Stomach (tissue), 9 donors: ENCODE measurements around the gene HBA1. TPM values are rescaled to one million over a fixed set of nuclear protein-coding genes. Genes with fewer than 3 reads are reported as not detected.

ENCODE experiments used
- DNase-seq, 2 donors: peaks; one replicate each; pipeline versions ENCODE4 v3.0.0 to v3.0.0-alpha.2; 2013 to 2019
- H3K27ac ChIP-seq, 5 donors: fragments of 200-600 bp in 4 of 5; sonication (generic) in 4 of 5; one replicate each; pipeline ENCODE4 v1.5.1; 2013 to 2019; ENCODE audit warnings: mild to moderate bottlenecking in 1 of 5, moderate library complexity in 1 of 5
- H3K27me3 ChIP-seq, 3 donors: fragments of 200-600 bp; sonication (generic); one replicate each; pipeline ENCODE4 v1.5.1; 2017 to 2019; ENCODE audit warnings: mixed run types in 1 of 3
- H3K36me3 ChIP-seq, 4 donors: fragments of 200-600 bp; sonication (generic); 1 replicate in 3 of 4; 2 replicates in 1 of 4; pipeline ENCODE4 v1.5.1; 2016 to 2019
- H3K4me1 ChIP-seq, 4 donors: fragments of 200-600 bp; sonication (generic); one replicate each; pipeline ENCODE4 v1.5.1; 2016 to 2019
- H3K4me3 ChIP-seq, 4 donors: fragments of 200-600 bp; sonication (generic) in 3 of 4; one replicate each; pipeline ENCODE4 v1.5.1; 2016 to 2019; ENCODE audit warnings: mild to moderate bottlenecking in 1 of 4
- H3K9me3 ChIP-seq, 4 donors: fragments of 200-600 bp; sonication (generic); one replicate each; pipeline ENCODE4 v1.5.1; 2016 to 2019
- EP300 ChIP-seq: sonication (generic); formaldehyde crosslinking; IDR thresholded peaks from one replicate; pipeline ENCODE4 v1.6.1; 2017; ENCODE audit warnings: antibody characterized with exemption
- POLR2A ChIP-seq, 4 donors: fragments of 450-650 bp; IDR thresholded peaks; one replicate each; pipeline ENCODE4 v1.6.1; 2016; ENCODE audit warnings: antibody characterized with exemption in 4 of 4, control low read depth in 2 of 4, mild to moderate bottlenecking in 1 of 4, moderate library complexity in 1 of 4
- POLR2AphosphoS5 ChIP-seq, 3 donors: sonication (generic); formaldehyde crosslinking; IDR thresholded peaks; one replicate each; pipeline ENCODE4 v1.6.1; 2016; ENCODE audit warnings: antibody characterized with exemption in 3 of 3
- WGBS, 5 donors: extraction: QIAGEN DNeasy Blood & Tissue Kit in 3 of 5; methylation state at CpG; one replicate each; pipeline versions ENCODE4 v1.1.5 to v1.1.7; 2013 to 2018; 5-methylcytosine and 5-hydroxymethylcytosine counted together
- intact Hi-C: fragments of 100-400 bp; cut with DNase I; formaldehyde crosslinking; loops from one replicate; pipeline ENCODE4 v1.15.1; 2023; ENCODE audit warnings: low total_unique reads
- polyA plus RNA-seq, 3 donors: library from polyadenylated mRNA; stranded (reverse); fragments of 200-250 nt; gene quantifications; one replicate each; pipeline ENCODE4 v1.2.3, GENCODE V29; 2013
- small RNA-seq, 4 donors: library from RNA; depleted of rRNA; stranded (forward); fragments of <200 nt; gene quantifications; one replicate each; pipeline ENCODE3, GENCODE V24; 2016
- total RNA-seq, 5 donors: library from RNA; depleted of rRNA; stranded (reverse); fragments of >200 nt; gene quantifications; one replicate each; pipeline versions ENCODE4 v1.1.0 to v1.2.3, GENCODE V29; 2014 to 2016
- TF ChIP-seq, protein P1 (sequence below), 7 experiments: fragments of 450-650 bp in 4 of 7; fragments of 200-600 bp in 3 of 7; sonication (generic) in 3 of 7; IDR thresholded peaks; one replicate each; pipeline ENCODE4 v1.5.1; 2016 to 2019; ENCODE audit warnings: antibody characterized with exemption in 7 of 7, control low read depth in 2 of 7, mild to moderate bottlenecking in 1 of 7
- donor health status: healthy with polysubstance abuse.
- donor health status: Bipolar disorder and iron deficiency.
- donor health status: healthy.

Gene HBA1
- total and polyA plus RNA-seq, 8 donors, result 0.88 to 263 (median 20.3) TPM; not detected in 4

DNA sequence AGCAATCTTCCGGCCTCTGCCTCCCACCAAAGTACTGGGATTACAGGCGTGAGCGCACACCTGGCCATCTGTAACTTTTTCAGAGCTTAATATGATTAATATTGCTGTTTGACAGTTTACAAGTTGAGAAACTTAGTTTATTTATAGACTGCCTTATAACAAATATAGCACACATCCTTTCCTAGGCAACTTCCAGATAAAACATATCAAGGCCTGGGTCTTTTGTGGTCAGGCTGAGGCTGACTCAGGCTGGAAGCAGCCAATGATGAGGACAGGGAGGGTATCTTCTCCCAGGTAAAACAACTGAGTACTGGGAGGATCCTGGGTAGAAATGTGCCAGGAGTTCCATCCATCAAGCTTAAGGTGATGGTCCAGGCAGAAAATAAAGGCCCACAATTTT is 36.5 kb downstream of the HBA1 start:
- DNase-seq, result no peak
- Histone ChIP-seq H3K36me3 (peaks cover 48 to 100% (median 100%) of the 10 kb centered on the region in 4 donors), H3K4me1 (peaks cover 0 to 11% (median 0%) of the 10 kb centered on the region in 4 donors), H3K27ac (no peak overlapping the region), H3K9me3 (no peaks in the 10 kb centered on the region), H3K4me3 (no peak overlapping the region), H3K27me3 (no peaks in the 10 kb centered on the region)
- intact Hi-C loops, result no loop called here
- 93 to 98% (median 93%) methylated on average over 3 of the region's 3 CpGs for WGBS, 5 donors
- TF ChIP-seq POLR2A (IDR thresholded peaks at IDR 0.05), result no peak
- TF ChIP-seq, protein P1, sequence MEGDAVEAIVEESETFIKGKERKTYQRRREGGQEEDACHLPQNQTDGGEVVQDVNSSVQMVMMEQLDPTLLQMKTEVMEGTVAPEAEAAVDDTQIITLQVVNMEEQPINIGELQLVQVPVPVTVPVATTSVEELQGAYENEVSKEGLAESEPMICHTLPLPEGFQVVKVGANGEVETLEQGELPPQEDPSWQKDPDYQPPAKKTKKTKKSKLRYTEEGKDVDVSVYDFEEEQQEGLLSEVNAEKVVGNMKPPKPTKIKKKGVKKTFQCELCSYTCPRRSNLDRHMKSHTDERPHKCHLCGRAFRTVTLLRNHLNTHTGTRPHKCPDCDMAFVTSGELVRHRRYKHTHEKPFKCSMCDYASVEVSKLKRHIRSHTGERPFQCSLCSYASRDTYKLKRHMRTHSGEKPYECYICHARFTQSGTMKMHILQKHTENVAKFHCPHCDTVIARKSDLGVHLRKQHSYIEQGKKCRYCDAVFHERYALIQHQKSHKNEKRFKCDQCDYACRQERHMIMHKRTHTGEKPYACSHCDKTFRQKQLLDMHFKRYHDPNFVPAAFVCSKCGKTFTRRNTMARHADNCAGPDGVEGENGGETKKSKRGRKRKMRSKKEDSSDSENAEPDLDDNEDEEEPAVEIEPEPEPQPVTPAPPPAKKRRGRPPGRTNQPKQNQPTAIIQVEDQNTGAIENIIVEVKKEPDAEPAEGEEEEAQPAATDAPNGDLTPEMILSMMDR (IDR thresholded peaks at IDR 0.05), result no peak
- no peak for TF ChIP-seq EP300
- no peak for TF ChIP-seq POLR2AphosphoS5 (IDR thresholded peaks at IDR 0.05)

DNA sequence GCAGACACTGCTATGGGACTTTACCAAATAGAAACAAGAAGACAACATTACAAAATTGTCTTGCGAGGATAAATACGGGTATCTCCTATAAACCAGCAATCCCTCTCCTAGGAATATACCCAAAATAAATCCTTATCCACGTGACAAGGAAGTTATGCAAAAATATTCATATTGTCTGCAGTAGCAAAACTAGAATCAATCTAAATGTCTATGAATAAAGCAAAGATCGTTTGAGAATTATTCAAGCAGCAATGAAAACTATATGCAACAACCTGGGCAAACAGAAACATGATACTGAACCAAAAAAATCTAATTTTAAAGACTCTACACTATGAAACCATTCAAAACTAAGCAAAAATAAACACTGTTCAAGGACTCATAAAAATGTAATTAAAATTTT is 43.5 kb downstream of the HBA1 start:
- Histone ChIP-seq H3K27me3 (no peaks in the 10 kb centered on the region), H3K27ac (no peak overlapping the region), H3K9me3 (no peaks in the 10 kb centered on the region), H3K4me3 (no peak overlapping the region), H3K4me1 (no peaks in the 10 kb centered on the region), H3K36me3 (peaks cover 58 to 100% (median 100%) of the 10 kb centered on the region in 4 donors)
- DNase-seq, result no peak
- intact Hi-C loops, result no loop called here
- TF ChIP-seq EP300, result no peak
- TF ChIP-seq, protein P1 (IDR thresholded peaks at IDR 0.05), result no peak
- TF ChIP-seq POLR2AphosphoS5 (IDR thresholded peaks at IDR 0.05), result no peak
- TF ChIP-seq POLR2A (IDR thresholded peaks at IDR 0.05), result no peak
- WGBS, 5 donors, result 55 to 76% (median 64%) methylated on average over 4 of the region's 4 CpGs

Small RNA genes within 50 kb of the gene (small RNA-seq; reads per million reads assigned to genes)
- gene RF00019, result 0 reads per million in 4 donors

Other genes starting within 250 kb of the HBA1 start
- 1 to 10 TPM in 3 of 5 donors, not detected in 2; 2.2 to 5.5 (median 3.6) TPM for gene POLR3K, start 123.1 kb upstream of the HBA1 start, total RNA-seq
- gene POLR3K, start 123.1 kb upstream of the HBA1 start, polyA plus RNA-seq, result 10 to 100 TPM; 10.7 to 13.3 (median 10.9) TPM
- 10 to 100 TPM in 3 of 5 donors, 1 to 10 TPM in 2; 2.3 to 22.9 (median 11.9) TPM for gene SNRNP25, start 122.9 kb upstream of the HBA1 start, total RNA-seq
- gene SNRNP25, start 122.9 kb upstream of the HBA1 start, polyA plus RNA-seq, result 10 to 100 TPM; 30.2 to 40.2 (median 34.4) TPM
- 100 to 1,000 TPM in 1 of 5 donors, 10 to 100 TPM in 4; 13.4 to 185 (median 30.4) TPM for gene RHBDF1, start 104.0 kb upstream of the HBA1 start, total RNA-seq
- 10 to 100 TPM; 10.2 to 38.3 (median 15.3) TPM for gene RHBDF1, start 104.0 kb upstream of the HBA1 start, polyA plus RNA-seq
- gene MPG, start 98.5 kb upstream of the HBA1 start, total RNA-seq, result 100 to 1,000 TPM in 1 of 5 donors, 10 to 100 TPM in 4; 33.3 to 102 (median 76.2) TPM
- gene MPG, start 98.5 kb upstream of the HBA1 start, polyA plus RNA-seq, result 100 to 1,000 TPM in 2 of 3 donors, 10 to 100 TPM in 1; 90.6 to 112 (median 112) TPM
- gene NPRL3, start 38.0 kb upstream of the HBA1 start, total RNA-seq, result 10 to 100 TPM in 3 of 5 donors, 1 to 10 TPM in 1, under 1 TPM in 1; 0.58 to 73.9 (median 22.3) TPM
- 10 to 100 TPM; 12.4 to 14.1 (median 13.3) TPM for gene NPRL3, start 38.0 kb upstream of the HBA1 start, polyA plus RNA-seq
- gene HBZ, start 24.0 kb upstream of the HBA1 start, total RNA-seq, result not detected
- gene HBZ, start 24.0 kb upstream of the HBA1 start, polyA plus RNA-seq, result not detected
- 10 to 100 TPM in 1 of 5 donors, not detected in 4; 10.3 TPM for gene HBM, start 10.7 kb upstream of the HBA1 start, total RNA-seq
- not detected for gene HBM, start 10.7 kb upstream of the HBA1 start, polyA plus RNA-seq
- 100 to 1,000 TPM in 1 of 5 donors, 10 to 100 TPM in 2, 1 to 10 TPM in 1, not detected in 1; 8.4 to 570 (median 32.0) TPM for gene HBA2, start 3.8 kb upstream of the HBA1 start, total RNA-seq
- gene HBA2, start 3.8 kb upstream of the HBA1 start, polyA plus RNA-seq, result 10 to 100 TPM in 2 of 3 donors, 1 to 10 TPM in 1; 3.5 to 21.3 (median 17.0) TPM
- gene HBQ1, start 3.8 kb downstream of the HBA1 start, total RNA-seq, result not detected
- gene HBQ1, start 3.8 kb downstream of the HBA1 start, polyA plus RNA-seq, result not detected
- 100 to 1,000 TPM; 100 to 221 (median 121) TPM for gene LUC7L, start 52.8 kb downstream of the HBA1 start, total RNA-seq
- 100 to 1,000 TPM in 1 of 3 donors, 10 to 100 TPM in 2; 77.5 to 108 (median 82.2) TPM for gene LUC7L, start 52.8 kb downstream of the HBA1 start, polyA plus RNA-seq
- gene FAM234A, start 58.1 kb downstream of the HBA1 start, total RNA-seq, result 10 to 100 TPM; 14.6 to 87.2 (median 60.3) TPM
- gene FAM234A, start 58.1 kb downstream of the HBA1 start, polyA plus RNA-seq, result 10 to 100 TPM; 13.1 to 34.9 (median 29.5) TPM
- gene RGS11, start 99.3 kb downstream of the HBA1 start, total RNA-seq, result 10 to 100 TPM in 2 of 5 donors, 1 to 10 TPM in 3; 2.6 to 24.6 (median 7.0) TPM
- gene RGS11, start 99.3 kb downstream of the HBA1 start, polyA plus RNA-seq, result 10 to 100 TPM in 2 of 3 donors, 1 to 10 TPM in 1; 7.3 to 26.3 (median 11.9) TPM
- 10 to 100 TPM in 2 of 5 donors, 1 to 10 TPM in 2, not detected in 1; 3.1 to 39.7 (median 11.0) TPM for gene ARHGDIG, start 103.9 kb downstream of the HBA1 start, total RNA-seq
- 10 to 100 TPM in 1 of 3 donors, 1 to 10 TPM in 2; 5.2 to 50.4 (median 9.6) TPM for gene ARHGDIG, start 103.9 kb downstream of the HBA1 start, polyA plus RNA-seq
- 100 to 1,000 TPM in 1 of 5 donors, 10 to 100 TPM in 3, not detected in 1; 32.3 to 118 (median 65.1) TPM for gene PDIA2, start 106.5 kb downstream of the HBA1 start, total RNA-seq
- 100 to 1,000 TPM; 142 to 932 (median 584) TPM for gene PDIA2, start 106.5 kb downstream of the HBA1 start, polyA plus RNA-seq
- 10 to 100 TPM; 11.7 to 69.2 (median 17.0) TPM for gene AXIN1, start 176.0 kb downstream of the HBA1 start, total RNA-seq
- gene AXIN1, start 176.0 kb downstream of the HBA1 start, polyA plus RNA-seq, result 10 to 100 TPM; 13.3 to 19.1 (median 17.9) TPM
- 100 to 1,000 TPM in 1 of 5 donors, 10 to 100 TPM in 3, 1 to 10 TPM in 1; 9.9 to 106 (median 30.7) TPM for gene MRPL28, start 193.9 kb downstream of the HBA1 start, total RNA-seq
- gene MRPL28, start 193.9 kb downstream of the HBA1 start, polyA plus RNA-seq, result 100 to 1,000 TPM in 1 of 3 donors, 10 to 100 TPM in 2; 78.8 to 100 (median 83.4) TPM
- gene PGAP6, start 205.3 kb downstream of the HBA1 start, total RNA-seq, result 100 to 1,000 TPM in 4 of 5 donors, 10 to 100 TPM in 1; 20.7 to 364 (median 162) TPM
- 10 to 100 TPM; 27.7 to 54.4 (median 33.9) TPM for gene PGAP6, start 205.3 kb downstream of the HBA1 start, polyA plus RNA-seq
- gene NME4, start 220.5 kb downstream of the HBA1 start, total RNA-seq, result 100 to 1,000 TPM in 1 of 5 donors, 10 to 100 TPM in 4; 23.3 to 187 (median 49.0) TPM
- 10 to 100 TPM; 84.0 to 97.7 (median 95.6) TPM for gene NME4, start 220.5 kb downstream of the HBA1 start, polyA plus RNA-seq
- 100 to 1,000 TPM in 1 of 5 donors, 10 to 100 TPM in 2, 1 to 10 TPM in 2; 5.8 to 149 (median 12.5) TPM for gene DECR2, start 225.2 kb downstream of the HBA1 start, total RNA-seq
- gene DECR2, start 225.2 kb downstream of the HBA1 start, polyA plus RNA-seq, result 10 to 100 TPM; 20.8 to 24.5 (median 22.6) TPM
- gene RAB11FIP3, start 249.0 kb downstream of the HBA1 start, total RNA-seq, result 100 to 1,000 TPM in 1 of 5 donors, 10 to 100 TPM in 3, 1 to 10 TPM in 1; 6.7 to 102 (median 57.8) TPM
- 10 to 100 TPM; 15.4 to 19.7 (median 16.2) TPM for gene RAB11FIP3, start 249.0 kb downstream of the HBA1 start, polyA plus RNA-seq